OCI-LY3 (cell line): Measurements from ENCODE around the gene TSNAXIP1.

Source experiments
- H2AFZ ChIP-seq: fragments of 200-600, 300-600 bp; shearing (Covaris generic); 2 replicates; pipeline ENCODE4 v1.6.0; 2014; ENCODE audit warnings: antibody characterized with exemption, low read depth, low read length
- H3K27ac ChIP-seq: fragments of 200-600, 300-600 bp; sonication (generic); 2 replicates; pipeline ENCODE4 v1.5.1; 2014; ENCODE audit warnings: mild to moderate bottlenecking, low read length, moderate library complexity, mixed read lengths
- H3K27me3 ChIP-seq: fragments of 200-600, 300-600 bp; sonication (generic); 2 replicates; pipeline ENCODE4 v1.6.1; 2014; ENCODE audit warnings: low read depth, low read length, mixed read lengths
- H3K36me3 ChIP-seq: fragments of 200-600, 300-600 bp; sonication (generic); replicated peaks from 2 replicates; pipeline ENCODE3; 2014; ENCODE audit warnings: low read depth, low read length, mixed read lengths
- H3K4me1 ChIP-seq: fragments of 300-600, 200-600 bp; sonication (generic); 2 replicates; pipeline ENCODE4 v1.6.1; 2014; ENCODE audit warnings: low read length, mixed read lengths
- H3K4me2 ChIP-seq: fragments of 200-600, 300-600 bp; sonication (generic); 2 replicates; pipeline ENCODE4 v1.6.1; 2014; ENCODE audit warnings: low read length, mixed read lengths
- H3K4me3 ChIP-seq: fragments of 300-600, 200-600 bp; sonication (generic); 2 replicates; pipeline ENCODE4 v1.5.1; 2014; ENCODE audit warnings: antibody characterized with exemption, mild to moderate bottlenecking, low read length, moderate library complexity
- H3K79me2 ChIP-seq: fragments of 300-600, 200-600 bp; shearing (Covaris generic); 2 replicates; pipeline ENCODE4 v1.6.1; 2014; ENCODE audit warnings: mild to moderate bottlenecking, low read length, mixed read lengths
- H3K9ac ChIP-seq: fragments of 300-600, 200-600 bp; shearing (Covaris generic); 2 replicates; pipeline ENCODE4 v1.6.0; 2014; ENCODE audit warnings: mild to moderate bottlenecking, low read length, moderate library complexity
- H3K9me3 ChIP-seq: fragments of 200-600, 300-600 bp; shearing (Covaris generic); 2 replicates; pipeline ENCODE4 v1.6.1; 2014; ENCODE audit warnings: low read length, mixed read lengths; ENCODE audit not compliant: insufficient read depth
- H4K20me1 ChIP-seq: fragments of 200-600, 300-600 bp; sonication (generic); 2 replicates; pipeline ENCODE4 v1.6.1; 2016; ENCODE audit warnings: low read length, mixed read lengths; ENCODE audit not compliant: insufficient read depth
- EZH2phosphoT487 ChIP-seq: fragments of 200-600 bp; shearing (Covaris generic); IDR thresholded peaks from 2 replicates; pipeline ENCODE4 v1.6.1; 2018; ENCODE audit warnings: antibody characterized with exemption, mixed run types, low read depth
- TF ChIP-seq, protein P1 (sequence below): fragments of 200-600, 300-600 bp; sonication (generic); IDR thresholded peaks from 2 replicates; pipeline ENCODE4 v1.5.1; 2014; ENCODE audit warnings: antibody characterized with exemption, low read length, low read depth

TSNAXIP1 gene

DNA sequence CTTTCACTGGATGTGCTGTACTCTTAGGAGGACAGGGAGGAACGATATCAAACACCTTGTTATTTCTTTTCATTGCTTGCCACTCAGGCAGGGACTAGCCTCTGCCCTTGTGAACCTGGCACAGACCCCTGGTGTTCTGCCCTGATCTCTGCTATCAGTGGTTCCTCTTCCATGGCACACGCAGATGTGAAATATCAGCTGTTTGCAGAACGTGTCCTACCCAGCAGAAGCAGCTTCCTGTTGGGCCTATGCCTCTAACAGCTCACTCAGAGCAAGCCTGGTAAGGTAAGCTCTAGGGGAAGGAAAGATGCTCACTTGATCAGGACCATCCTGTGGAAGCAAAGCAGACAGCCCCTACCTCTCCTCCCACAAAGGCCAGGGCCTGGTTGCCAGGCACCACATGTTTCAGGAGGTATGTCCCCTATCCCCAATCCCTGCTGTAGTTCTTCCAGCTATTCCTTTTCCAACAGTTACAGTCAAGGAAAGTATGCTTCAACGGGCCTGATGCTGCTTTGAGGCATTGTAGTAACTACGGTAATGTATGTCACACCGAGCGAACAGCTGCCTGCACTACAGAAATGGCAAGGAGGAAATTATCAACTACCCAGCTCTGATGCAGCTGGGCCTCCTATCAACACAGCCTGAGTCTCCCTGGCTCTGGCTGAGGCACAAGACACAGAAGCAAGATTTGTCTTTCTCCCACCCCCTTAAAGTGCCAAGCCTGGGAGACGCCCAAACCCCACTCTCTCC lies 46.3 kb upstream of the TSNAXIP1 start:
- no peak for TF ChIP-seq EZH2phosphoT487
- TF ChIP-seq, protein P1, sequence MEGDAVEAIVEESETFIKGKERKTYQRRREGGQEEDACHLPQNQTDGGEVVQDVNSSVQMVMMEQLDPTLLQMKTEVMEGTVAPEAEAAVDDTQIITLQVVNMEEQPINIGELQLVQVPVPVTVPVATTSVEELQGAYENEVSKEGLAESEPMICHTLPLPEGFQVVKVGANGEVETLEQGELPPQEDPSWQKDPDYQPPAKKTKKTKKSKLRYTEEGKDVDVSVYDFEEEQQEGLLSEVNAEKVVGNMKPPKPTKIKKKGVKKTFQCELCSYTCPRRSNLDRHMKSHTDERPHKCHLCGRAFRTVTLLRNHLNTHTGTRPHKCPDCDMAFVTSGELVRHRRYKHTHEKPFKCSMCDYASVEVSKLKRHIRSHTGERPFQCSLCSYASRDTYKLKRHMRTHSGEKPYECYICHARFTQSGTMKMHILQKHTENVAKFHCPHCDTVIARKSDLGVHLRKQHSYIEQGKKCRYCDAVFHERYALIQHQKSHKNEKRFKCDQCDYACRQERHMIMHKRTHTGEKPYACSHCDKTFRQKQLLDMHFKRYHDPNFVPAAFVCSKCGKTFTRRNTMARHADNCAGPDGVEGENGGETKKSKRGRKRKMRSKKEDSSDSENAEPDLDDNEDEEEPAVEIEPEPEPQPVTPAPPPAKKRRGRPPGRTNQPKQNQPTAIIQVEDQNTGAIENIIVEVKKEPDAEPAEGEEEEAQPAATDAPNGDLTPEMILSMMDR, result no peak
- H3K27me3 ChIP-seq, result no peaks in the 10 kb centered on the region
- no peak overlapping the region for H3K4me2 ChIP-seq
- H3K9me3 ChIP-seq, result no peaks in the 10 kb centered on the region
- H4K20me1 ChIP-seq, result 0 out of 2 replicates have a peak, but pooled peaks cover 9% of the 10 kb centered on the region
- no peak overlapping the region for H2AFZ ChIP-seq
- H3K27ac ChIP-seq, result no peak overlapping the region
- H3K36me3 ChIP-seq, result peaks cover 4% of the 10 kb centered on the region
- H3K9ac ChIP-seq, result no peak overlapping the region
- H3K79me2 ChIP-seq, result no peaks in the 10 kb centered on the region
- no peak overlapping the region for H3K4me3 ChIP-seq
- no peaks in the 10 kb centered on the region for H3K4me1 ChIP-seq

DNA sequence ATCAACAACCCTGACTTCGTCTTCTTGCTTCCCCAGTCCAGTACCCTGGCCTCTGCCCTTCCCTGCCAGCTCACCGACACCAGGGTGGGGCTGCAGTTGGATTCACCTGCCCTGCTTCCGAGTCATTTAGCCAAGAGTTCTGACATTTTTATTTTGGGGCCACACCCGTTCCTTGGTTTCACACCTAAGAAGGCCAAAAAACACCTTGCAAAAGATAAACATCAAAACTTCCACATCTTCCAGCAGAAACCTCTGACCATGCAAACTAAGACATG lies 45.8 kb upstream of the TSNAXIP1 start:
- no peak for TF ChIP-seq EZH2phosphoT487
- TF ChIP-seq, protein P1, result no peak
- no peaks in the 10 kb centered on the region for H3K9me3 ChIP-seq
- H3K27ac ChIP-seq, result no peak overlapping the region
- H3K9ac ChIP-seq, result no peak overlapping the region
- H3K4me3 ChIP-seq, result no peak overlapping the region
- H4K20me1 ChIP-seq, result 0 out of 2 replicates have a peak, but pooled peaks cover 9% of the 10 kb centered on the region
- no peak overlapping the region for H2AFZ ChIP-seq
- H3K4me1 ChIP-seq, result no peaks in the 10 kb centered on the region
- no peaks in the 10 kb centered on the region for H3K79me2 ChIP-seq
- H3K36me3 ChIP-seq, result peaks cover 4% of the 10 kb centered on the region
- no peak overlapping the region for H3K4me2 ChIP-seq
- no peaks in the 10 kb centered on the region for H3K27me3 ChIP-seq

DNA sequence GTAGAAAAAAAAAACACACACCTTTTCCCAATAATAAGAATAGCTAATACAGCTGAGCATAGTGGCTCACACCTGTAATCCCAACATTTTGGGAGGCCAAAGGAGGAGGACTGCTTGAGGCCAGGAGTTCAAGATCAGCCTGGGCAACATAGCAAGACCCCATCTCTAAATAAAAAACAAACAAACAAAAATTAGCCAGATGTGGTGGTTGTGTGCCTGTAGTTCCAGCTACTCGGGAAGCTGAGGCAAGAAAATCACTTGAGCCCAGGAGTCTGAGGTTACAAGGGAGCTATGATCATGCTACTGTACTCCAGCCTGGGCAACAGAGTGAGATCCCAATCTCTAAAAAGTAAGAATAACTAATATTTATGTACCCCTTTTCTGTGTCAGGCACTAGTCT lies 44.8 kb upstream of the TSNAXIP1 start:
- Histone ChIP-seq H3K36me3 (peaks cover 4% of the 10 kb centered on the region), H3K4me1 (no peaks in the 10 kb centered on the region), H3K9ac (no peak overlapping the region), H3K4me3 (no peak overlapping the region), H3K4me2 (no peak overlapping the region), H2AFZ (no peak overlapping the region), H3K79me2 (no peaks in the 10 kb centered on the region), H3K9me3 (no peaks in the 10 kb centered on the region), H3K27me3 (no peaks in the 10 kb centered on the region), H4K20me1 (0 out of 2 replicates have a peak, but pooled peaks cover 9% of the 10 kb centered on the region), H3K27ac (no peak overlapping the region)
- TF ChIP-seq, protein P1, result no peak
- no peak for TF ChIP-seq EZH2phosphoT487

DNA sequence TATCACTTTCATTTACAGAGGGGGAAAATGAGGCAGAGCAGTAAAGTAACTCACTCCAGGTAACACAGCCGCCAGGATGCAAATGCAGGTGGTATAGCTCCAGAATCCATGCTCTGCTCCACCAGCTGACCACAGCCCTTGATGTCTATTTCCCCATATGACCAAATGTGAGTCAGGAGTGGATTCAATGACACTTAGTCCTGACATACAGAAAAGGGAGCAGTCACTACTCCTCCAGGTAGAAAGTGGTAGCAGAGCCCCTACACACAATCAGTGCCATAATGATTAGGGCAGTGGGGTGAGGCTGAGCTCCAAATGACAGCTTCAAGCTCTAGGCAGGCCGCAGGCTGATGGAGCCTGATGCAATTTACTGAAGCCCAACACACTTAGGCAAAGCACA lies 44.3 kb upstream of the TSNAXIP1 start:
- no peaks in the 10 kb centered on the region for H3K27me3 ChIP-seq
- H4K20me1 ChIP-seq, result 0 out of 2 replicates have a peak, but pooled peaks cover 9% of the 10 kb centered on the region
- H3K4me1 ChIP-seq, result no peaks in the 10 kb centered on the region
- no peaks in the 10 kb centered on the region for H3K79me2 ChIP-seq
- peaks cover 4% of the 10 kb centered on the region for H3K36me3 ChIP-seq
- no peak overlapping the region for H3K9ac ChIP-seq
- TF ChIP-seq EZH2phosphoT487, result no peak
- TF ChIP-seq, protein P1, result no peak
- no peak overlapping the region for H3K27ac ChIP-seq
- no peaks in the 10 kb centered on the region for H3K9me3 ChIP-seq
- H3K4me2 ChIP-seq, result no peak overlapping the region
- H3K4me3 ChIP-seq, result no peak overlapping the region
- no peak overlapping the region for H2AFZ ChIP-seq
